Hindlimb muscle (tissue), 1 donor: ENCODE results near the gene TFF1. TPM values are rescaled to one million over a fixed set of nuclear protein-coding genes. Genes with fewer than 3 reads are reported as not detected.

Source experiments
- DNase-seq: peaks from one replicate; pipeline ENCODE4 v3.0.0-alpha.2; 2013
- polyA plus RNA-seq: library from polyadenylated mRNA; unstranded; fragments of 120-200 nt; gene quantifications from one replicate; pipeline ENCODE4 v1.2.1, GENCODE V29; 2013; ENCODE audit not compliant: insufficient read length

TFF1 gene
- polyA plus RNA-seq, 1 donor = not detected

DNA sequence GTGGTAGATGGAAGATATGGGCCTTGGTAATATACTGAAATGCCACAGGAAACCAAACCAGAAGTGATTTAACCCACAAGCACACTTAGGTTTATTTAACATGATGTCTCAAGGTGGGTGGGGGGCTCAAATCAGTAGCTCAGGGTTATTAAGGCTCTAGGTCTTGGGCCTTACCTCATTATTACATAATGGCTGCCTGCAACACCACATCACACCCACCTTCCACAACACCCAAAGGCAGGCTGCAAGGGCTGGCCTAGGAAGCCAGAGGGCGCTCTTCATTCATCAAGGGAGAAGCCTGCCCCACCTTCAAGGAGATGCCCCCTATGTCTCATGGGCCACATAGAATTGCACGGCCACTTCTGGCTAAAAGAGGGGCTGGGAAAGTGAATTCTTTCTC is 6.0 kb downstream of the TFF1 start:
- no peak for DNase-seq

DNA sequence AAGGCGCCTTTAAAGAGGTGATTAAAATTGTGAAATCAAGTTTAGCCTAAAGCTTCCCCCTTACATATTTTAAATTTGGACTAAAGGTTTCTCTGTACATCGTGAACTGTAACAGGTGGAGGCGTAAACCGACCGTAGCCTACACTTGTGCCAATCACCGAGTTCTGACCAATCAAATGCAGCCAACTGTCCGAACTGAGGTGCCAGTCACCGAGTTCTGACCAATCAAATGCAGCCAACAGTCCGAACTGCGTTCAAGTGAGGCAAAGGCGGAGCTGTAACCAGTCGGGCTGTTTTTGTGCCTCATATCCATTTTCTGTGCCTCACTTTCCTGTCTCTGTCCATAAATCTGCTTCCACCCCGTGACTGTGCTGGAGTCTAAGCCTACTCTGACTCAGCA is 7.4 kb downstream of the TFF1 start:
- no peak for DNase-seq

DNA sequence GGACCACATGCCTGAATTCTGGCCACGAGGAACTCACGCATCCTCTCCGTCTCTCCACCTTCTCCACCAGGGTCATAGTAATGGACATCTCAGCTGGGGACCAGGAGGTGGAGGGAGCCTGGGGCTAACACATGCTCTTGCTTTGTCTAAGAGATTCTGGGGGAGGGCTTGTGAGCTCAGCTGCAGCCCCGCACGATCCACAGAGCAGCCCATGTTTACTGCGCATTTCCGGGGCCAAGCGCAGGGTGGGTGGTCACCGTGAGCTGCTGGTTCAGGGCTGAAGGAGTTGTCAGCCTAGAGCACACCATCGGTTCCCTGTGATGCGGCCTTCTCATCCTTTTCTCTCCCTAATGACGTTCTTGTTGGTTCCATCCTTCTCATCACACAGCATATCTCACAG is 8.1 kb downstream of the TFF1 start:
- no peak for DNase-seq

DNA sequence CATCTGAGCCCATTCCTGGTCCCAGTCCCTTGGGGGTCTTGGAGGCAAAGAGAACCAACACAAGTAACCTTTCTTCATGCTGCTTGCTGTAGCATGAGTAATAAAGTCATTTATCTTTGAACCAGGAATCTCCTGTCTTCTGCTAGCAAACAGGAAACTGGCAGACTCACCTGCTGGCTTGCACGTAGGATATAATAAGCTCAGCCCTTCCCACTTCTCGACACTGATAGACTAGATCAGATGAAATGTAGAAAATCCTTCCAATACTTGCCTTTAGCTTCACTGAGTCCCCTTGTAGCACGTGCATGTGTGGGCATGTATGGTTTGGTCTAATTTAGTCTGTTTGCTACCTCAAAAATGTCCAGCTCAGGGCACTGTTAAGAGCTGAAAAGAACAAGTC is 9.0 kb downstream of the TFF1 start:
- no peak for DNase-seq

DNA sequence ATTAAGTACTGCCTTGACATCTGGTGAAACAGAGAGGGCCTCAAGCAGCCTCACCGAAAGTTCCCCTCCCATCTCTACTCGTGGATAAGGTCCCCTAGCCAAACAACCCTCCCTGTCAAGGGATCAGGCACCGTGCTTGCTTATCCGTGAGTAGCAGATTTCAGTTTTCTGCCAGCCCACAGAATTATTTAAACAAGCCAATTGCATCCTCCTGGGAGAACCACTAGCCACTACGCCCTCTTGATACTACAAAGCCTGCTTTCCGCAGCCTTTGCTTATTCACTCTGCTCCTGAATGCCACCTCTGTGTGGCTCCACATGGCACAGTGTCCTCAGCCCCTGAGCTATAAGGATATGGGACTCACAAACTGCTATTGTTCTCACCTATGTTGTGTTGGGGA is 9.7 kb downstream of the TFF1 start:
- no peak for DNase-seq

DNA sequence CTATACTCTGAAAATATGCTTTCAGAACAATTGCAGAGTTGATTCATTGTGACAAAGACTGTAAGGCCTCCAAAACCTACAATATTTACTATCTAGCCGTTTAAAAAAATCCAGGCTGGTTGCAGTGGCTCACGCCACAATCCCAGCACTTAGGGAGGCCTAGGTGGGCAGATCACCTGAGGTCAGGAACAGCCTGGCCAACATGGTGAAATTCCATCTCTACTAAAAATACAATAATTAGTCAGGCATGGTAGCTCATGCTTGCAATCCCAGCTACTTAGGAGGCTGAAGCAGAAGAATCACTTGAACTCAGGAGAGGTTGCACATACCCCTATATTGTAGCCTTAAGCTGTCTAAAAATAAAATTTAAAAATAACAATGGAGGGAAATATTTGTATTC is 10.3 kb downstream of the TFF1 start:
- DNase-seq = no peak

DNA sequence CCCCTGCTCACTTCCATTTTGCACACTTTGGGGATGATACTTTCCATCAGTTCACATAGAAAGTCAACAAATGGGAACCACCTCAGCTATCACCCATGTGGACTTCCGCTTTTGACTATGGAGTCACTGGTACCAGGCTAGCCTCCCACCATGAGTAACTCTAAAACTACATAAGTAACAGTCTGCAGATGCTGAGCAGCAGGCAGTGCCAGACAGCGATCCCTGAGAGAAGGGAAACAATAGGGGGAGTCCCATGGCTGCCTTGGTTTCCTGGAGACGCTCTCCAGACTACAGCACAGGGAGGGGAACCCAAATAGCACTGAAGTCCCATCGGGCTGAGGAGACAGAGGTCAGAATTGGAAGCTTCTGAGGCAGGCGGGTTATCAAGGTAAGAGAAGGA is 12.7 kb downstream of the TFF1 start:
- DNase-seq = no peak

DNA sequence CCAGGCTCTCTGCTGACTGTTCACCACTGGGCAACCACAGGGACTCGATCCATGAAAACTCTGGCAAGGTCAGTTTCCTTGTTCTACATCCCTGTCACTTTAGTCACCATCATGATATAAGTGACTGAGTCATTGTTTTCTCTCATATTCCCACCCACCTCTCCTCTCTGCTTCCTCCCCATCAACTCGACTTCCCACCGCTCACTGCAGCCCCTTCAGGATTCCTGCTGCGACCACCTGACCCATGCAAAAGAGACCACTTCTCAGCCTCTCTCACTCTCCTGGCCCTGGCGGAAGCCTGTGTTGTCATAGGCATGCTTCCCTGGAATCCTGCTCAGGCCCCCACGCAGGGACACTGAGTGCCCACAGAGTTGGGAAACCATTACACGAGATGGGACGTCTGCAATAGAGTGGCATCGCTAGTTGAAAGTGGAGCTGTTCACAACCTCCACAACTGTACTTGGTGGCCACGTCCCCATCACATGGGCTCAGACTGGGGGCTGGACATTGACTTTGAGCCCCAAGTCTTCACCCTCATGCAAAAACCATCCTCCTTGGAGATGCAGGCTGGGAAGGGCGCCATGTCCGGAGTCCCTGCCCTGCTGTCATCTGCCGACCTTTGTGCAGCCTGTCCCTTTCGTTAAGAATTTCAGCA is 13.8 kb downstream of the TFF1 start:
- DNase-seq = no peak

DNA sequence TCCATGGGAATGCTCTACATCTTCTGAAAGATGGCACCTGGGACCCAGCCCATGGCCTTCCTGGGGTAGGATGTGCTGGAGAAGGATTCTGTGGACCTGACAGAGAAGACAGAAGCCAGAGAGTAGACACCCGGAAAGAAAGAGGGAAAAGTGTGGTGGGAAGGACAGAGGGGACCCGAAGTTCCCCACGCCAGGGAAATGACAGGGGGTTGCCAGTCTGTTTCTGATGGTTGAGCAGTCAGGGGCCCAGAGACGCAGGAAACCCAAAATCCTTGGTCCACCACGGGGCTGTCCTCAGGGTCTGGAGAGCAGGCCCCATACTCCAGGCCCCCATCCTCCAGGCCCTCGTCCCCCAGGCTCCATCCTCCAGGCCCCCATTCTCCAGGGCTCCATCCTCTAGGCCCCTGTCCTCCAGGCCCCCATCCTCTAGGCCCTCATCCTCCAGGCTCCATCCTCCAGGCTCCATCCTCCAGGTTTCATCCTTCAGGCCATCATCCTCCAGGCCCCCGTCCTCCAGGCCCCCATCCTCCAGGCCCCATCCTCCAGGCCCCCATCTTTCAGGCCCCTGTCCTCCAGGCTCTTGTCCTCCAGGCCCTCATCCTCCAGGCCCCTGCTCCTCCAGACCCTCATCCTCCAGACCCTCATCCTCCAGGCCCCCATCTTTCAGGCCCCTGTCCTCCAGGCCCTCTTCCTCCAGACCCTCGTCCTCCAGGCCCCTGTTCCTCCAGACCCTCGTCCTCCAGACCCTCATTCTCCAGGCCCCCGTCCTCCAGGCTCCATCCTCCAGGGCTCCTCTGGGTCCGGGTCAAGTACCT is 14.5 kb downstream of the TFF1 start:
- no peak for DNase-seq

DNA sequence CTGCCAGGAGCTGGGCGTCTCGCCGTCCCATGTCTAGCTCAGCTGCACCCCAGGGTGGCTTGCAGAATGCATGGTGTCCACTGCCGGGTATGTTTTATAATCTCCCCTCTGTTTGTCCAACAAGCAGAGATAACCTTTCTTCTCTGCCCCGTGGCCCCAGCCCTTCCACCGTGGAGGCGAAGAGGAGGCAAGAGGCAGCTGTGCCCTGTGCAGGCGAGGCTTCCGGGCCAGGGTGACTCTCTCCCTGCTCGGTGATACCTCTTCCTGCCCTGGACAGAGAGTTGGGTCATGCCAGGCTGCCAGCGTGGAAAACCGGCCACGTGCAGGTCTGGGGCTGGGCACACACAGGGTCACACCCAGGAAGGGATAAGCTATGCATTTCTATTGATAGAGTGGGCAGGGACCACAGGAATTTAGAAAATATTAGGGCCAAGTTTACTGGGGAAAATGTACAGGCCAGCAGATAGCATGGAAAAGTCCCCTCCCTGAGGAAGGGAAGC is 15.4 kb downstream of the TFF1 start, which contains the start of gene TFF2:
TSS of gene TFF2 (minus strand) at position 68 of the 500 bp plus-strand sequence. CDS start at position 31, 37 bp downstream.
- no peak for DNase-seq

DNA sequence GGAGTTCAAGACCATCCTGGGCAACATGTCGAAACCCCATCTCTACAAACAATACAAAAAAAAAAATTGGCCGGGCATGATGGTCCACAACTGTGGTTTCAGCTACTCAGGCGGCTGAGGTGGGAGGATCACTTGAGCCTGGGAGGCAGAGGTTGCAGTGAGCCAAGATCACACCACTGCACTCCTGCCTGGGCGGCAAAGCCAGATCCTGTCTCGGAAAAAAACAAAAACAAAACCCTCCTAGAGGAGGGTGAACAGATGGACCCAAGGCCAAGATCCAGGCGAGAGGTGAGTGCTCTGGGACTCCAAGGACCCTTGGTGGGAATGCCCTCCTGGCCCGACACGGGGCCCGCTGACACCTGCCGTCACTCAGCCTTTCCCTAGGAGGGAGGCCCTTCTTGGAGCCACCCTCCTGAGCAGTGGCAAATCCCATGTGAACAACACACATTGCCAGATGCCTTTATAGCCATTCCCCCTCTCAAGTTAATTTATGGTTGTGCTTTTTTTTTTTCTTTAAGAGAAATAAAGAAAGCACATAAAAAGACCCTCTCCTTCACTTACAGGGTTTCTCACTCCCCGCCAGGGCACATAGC is 15.9 kb downstream of the TFF1 start:
- no peak for DNase-seq

DNA sequence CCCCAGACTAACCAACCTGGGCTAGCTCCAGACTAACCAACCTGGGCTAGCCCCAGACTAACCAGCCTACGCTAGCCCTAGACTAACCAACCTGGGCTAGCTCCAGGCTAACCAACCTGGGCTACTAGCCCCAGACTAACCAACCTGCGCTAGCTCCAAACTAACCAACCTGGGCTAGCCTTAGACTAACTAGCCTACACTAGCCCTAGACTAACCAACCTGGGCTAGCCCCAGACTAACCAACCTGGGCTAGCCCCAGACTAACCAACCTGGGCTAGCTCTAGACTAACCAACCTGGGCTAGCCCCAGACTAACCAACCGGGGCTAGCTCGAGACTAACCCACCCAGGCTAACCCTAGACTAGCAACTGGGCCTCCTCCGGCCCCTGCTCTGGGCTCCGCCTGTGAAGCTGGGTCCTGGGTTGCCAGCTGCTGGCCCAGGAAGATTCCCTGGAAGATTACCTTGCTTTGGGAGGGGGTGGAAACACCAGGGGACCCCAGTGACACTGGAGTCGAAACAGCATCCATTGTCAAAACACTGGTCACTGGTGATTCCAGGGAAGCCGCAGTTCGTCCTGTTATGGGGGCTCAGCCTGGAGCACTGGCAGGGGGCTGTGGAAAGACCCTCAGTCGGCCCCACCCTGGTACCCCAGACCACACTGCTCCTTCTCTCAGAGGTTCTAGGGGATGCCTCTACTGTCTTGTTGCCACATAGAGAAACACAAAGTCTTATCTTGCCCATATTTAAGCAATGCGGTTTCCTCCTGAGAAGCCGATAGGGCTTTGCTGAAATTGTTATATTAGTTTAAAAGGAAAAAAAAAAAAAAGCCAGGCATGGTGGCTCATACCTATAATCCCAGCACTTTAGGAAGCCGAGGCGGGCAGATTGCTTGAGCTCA is 16.7 kb downstream of the TFF1 start:
- no peak for DNase-seq

DNA sequence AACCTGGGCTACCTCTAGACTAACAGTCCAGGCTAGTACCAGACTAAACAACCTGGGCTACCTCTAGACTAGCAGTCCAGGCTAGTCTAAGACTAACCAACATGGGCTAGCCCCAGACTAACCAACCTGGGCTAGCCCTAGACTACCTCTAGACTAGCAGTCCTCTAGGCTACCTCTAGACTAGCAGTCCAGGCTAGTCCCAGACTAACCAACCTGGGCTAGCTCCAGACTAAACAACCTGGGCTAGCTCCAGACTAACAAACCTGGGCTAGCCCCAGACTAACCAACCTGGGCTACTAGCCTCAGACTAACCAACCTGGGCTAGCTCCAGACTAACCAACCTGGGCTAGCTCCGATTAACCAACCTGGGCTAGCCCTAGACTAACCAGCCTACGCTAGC is 17.6 kb downstream of the TFF1 start:
- no peak for DNase-seq

DNA sequence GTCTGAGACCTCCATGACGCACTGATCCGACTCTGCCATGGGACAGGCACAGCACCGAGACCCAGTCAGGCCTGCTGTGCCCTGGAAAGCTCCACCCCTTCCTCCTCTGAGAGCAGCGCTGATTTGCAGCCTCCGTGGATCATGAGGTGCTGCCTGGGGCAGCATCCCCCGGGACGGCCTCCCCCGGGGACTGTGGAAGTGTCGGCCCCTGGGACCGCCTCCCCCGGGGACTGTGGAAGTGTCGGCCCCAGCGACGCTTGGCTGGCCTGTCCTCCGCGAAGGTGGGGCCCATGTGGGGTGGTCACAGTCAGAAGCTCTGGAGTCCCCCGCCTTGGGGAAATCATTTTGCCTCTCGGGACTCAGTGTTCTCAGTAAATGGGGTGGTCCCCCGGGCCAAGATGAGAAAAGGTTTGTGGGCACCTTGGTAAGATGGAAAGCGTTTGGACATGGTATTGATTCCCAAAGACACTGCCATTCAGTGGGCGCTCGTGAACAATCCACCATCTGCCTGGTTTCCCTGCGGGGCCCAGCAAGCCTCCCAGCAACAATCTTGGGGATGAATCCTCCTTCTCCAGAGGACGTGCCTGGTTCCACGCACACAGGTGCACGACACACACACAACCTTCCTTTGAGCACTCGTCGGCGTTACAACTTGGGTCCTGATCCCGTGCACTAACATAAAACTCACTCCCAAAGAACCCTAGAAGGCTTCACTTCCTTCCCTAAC is 18.6 kb downstream of the TFF1 start:
- no peak for DNase-seq

DNA sequence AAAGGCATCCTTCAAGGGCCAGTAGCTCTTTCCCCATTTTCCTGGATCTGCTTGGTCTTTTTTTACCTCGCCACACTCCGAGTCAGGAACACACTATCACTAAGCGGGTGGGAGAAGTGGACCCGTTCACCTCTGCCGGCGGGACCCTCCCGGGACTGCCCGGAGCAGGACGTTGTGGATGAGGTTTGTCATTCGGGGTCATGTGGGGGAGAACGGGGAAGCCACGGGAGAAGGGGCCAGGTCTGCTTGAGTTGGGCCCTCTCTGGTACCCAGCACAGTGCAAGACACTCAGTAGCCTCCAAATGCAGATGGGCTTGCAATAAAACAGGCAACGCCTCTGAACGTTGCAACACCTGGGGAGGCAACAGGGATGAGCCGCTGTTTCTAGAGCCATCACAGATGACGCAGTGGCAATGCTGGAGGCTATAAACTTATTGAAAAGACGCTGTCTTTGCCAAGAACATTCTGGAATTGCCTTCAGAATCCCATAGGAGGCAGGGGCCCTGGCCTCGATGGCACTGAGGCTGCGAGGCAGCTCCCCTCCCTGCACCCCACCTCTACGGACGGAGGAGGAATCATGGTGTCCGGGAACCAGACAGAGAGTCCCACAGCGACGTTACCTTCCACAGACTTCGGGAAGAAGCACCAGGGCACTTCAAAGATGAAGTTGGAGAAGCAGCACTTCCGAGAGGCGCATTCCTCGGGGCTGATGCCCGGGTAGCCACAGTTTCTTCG is 19.3 kb downstream of the TFF1 start:
- DNase-seq = no peak

DNA sequence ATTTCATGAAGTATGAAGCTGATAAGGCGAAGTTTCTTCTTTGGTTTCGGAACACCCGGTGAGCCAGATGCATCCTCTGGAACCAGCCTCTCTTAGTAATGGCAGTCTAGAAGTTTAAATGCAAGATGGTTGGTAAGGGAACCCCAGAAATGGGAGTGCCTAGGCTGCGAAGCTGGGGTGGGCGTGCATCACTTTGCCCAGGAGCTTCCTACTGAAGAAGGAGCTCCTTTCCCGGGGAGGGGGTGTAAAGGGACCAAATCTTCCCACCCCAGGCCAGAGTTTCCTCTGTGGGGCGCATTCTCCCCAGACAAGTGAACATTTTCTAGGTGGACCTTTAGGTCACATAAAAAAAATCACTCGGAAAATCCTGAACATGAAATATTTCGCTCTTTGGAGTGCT is 19.9 kb downstream of the TFF1 start:
- no peak for DNase-seq

DNA sequence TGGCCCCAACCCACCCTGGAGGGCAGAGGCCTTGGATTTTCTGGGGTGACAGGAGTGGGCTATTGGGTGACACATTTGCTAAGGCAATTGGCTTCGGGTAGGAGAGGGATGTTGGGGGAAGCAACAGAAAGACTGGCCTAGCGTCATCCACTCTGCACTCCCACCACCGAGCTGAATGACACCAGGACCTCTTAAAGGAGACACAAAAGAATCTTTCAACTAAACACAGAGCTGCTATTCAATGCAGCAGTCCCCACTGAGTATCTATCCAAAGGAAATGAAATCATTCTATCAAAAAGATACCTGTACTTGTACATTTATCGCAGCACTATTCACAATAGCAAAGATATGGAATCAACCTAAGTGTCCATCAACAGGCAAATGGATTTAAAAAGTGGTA is 21.7 kb downstream of the TFF1 start:
- DNase-seq = no peak

DNA sequence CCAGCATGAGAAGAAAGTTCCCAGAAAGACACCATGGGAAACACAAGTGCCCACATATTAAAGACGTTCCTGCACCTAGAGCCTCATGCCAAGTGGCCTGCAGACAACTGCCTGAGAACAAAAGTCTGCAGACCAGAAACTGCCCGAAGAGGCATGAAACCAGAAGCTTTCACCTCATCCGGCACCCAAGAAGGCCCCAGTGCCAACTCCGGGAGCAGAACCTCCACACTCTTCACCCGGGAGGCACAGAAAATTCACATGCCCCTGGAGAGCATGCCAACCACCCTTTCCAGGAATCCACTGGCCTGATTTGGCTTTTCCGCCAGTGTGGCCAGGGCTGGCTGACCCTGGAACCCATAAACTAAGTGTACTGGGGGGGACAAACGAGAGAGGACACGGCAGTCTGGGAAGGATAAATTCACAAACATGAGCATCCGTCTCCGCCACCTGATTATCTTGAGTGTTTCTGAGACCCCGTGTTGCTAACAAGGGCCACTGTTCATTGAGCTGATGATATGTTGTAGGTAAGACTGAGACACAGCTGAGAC is 22.3 kb downstream of the TFF1 start:
- no peak for DNase-seq

DNA sequence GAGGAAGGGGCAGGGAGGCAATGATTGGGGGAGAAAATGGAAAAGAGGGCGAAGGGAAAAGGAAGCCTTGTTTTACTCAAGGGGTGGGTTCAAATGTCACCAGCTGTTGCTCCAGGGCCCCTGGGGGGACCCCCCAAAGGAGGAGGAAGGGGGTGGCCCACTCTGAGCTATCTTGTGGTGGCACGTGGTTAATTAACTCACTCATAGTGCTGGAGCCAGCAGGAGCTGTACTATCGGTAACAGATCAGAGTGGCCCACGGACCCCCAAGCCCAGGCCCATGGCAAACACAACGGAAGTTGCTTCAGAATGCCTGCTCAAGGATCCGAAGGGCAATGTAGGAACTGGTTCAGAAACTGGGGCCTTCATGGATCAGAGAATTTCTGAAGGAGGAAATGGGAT is 22.8 kb downstream of the TFF1 start:
- DNase-seq = no peak

DNA sequence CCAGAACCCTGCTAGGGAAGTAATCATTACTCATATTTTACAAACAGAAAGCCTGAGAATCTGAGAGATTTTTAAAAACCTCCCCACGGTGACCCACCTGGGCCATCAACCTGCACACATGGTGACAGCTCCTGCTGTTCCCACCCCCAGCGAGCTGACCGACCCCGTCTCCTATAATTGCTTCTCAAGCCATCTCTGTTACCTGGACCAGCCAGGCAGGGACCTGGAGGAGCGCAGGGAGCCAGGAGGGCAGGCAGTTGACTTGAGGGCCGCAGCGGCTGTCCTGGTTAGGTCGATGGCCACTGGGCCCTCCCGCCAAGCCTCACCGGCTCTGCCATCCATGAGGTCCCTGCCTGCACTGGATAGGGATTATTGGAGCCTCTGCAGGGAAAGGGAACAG is 23.2 kb downstream of the TFF1 start:
- no peak for DNase-seq
